Upper lobe of left lung (tissue), 4 donors: ENCODE results near the gene RNU6-9.

Experiments used
- EP300 ChIP-seq, 4 donors: sonication (generic); formaldehyde crosslinking; IDR thresholded peaks; one replicate each; pipeline ENCODE4 v1.5.1; 2017; ENCODE audit warnings: antibody characterized with exemption in 4 of 4, control low read depth in 2 of 4
- POLR2A ChIP-seq, 4 donors: fragments of 450-650 bp; IDR thresholded peaks; one replicate each; pipeline ENCODE4 v1.5.1; 2016 to 2017; ENCODE audit warnings: antibody characterized with exemption in 4 of 4, mild to moderate bottlenecking in 2 of 4
- POLR2AphosphoS5 ChIP-seq, 2 donors: sonication (generic); formaldehyde crosslinking; IDR thresholded peaks; one replicate each; pipeline ENCODE4 v1.5.1; 2017; ENCODE audit warnings: antibody characterized with exemption in 2 of 2
- TF ChIP-seq, protein P1 (sequence below), 6 experiments: fragments of 450-650 bp in 4 of 6; fragments of 200-600 bp in 2 of 6; sonication (generic) in 2 of 6; IDR thresholded peaks; one replicate each; pipeline ENCODE4 v1.5.1; 2016 to 2019; ENCODE audit warnings: antibody characterized with exemption in 6 of 6

- TF ChIP-seq, protein P1, sequence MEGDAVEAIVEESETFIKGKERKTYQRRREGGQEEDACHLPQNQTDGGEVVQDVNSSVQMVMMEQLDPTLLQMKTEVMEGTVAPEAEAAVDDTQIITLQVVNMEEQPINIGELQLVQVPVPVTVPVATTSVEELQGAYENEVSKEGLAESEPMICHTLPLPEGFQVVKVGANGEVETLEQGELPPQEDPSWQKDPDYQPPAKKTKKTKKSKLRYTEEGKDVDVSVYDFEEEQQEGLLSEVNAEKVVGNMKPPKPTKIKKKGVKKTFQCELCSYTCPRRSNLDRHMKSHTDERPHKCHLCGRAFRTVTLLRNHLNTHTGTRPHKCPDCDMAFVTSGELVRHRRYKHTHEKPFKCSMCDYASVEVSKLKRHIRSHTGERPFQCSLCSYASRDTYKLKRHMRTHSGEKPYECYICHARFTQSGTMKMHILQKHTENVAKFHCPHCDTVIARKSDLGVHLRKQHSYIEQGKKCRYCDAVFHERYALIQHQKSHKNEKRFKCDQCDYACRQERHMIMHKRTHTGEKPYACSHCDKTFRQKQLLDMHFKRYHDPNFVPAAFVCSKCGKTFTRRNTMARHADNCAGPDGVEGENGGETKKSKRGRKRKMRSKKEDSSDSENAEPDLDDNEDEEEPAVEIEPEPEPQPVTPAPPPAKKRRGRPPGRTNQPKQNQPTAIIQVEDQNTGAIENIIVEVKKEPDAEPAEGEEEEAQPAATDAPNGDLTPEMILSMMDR (IDR thresholded peaks at IDR 0.05): no peak
- no peak for TF ChIP-seq POLR2AphosphoS5 (IDR thresholded peaks at IDR 0.05)
- TF ChIP-seq EP300 (IDR thresholded peaks at IDR 0.05): no peak
- TF ChIP-seq POLR2A (IDR thresholded peaks at IDR 0.05): no peak
Observed at GRCh38 chr19:873084-873483, 20.2 kb upstream of the RNU6-9 start.
